ENCODE measurements around the gene LOXL3. TPM values are rescaled to one million over a fixed set of nuclear protein-coding genes. Genes with fewer than 3 reads are reported as not detected.

LOXL3 gene
- total and polyA plus RNA-seq, 2 of the 8 experiments (the other 6 are each of a cell fraction or from before 2014, with no cell fraction given), result 22.4 to 27.2 TPM

DNA sequence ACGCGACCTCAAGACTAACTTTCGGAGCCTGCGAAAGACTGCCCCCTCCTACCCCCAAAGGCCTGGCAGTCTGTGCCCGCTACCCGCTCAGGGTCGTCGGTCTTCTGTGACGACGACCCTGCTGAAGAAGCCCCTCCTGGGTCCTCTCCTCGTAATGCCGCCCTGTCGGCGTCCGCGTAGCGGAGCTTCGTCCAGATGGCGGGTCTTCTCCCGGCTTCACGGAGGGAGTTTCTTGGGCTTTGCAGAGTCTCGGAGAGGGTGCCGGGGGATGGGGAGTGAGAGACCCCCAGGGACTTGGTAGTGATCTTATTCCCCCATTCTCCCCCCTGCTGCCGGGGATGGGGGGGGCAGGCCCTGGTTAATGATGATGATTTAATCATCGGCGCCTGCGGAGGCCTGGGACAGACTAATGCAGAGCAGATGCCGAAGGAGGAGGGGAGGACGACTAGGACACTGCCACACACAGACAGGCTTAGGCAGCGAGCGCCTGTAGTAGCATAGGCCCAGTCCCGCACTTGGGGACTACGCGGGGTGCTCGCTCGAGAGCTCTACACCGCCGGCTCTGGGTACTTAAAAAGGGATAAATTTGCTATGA is 45.7 kb downstream of the LOXL3 start (continued):
- TF ChIP-seq, protein P1, sequence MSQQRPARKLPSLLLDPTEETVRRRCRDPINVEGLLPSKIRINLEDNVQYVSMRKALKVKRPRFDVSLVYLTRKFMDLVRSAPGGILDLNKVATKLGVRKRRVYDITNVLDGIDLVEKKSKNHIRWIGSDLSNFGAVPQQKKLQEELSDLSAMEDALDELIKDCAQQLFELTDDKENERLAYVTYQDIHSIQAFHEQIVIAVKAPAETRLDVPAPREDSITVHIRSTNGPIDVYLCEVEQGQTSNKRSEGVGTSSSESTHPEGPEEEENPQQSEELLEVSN (IDR thresholded peaks at IDR 0.05), result 0 out of 2 replicates have a peak, but pooled peaks have one; percentile 22
- TF ChIP-seq SIN3A (conservative IDR thresholded peaks at IDR 0.05 in 1 of 2, IDR thresholded peaks at IDR 0.05 in 1 of 2; ENCODE audit: low read depth in 1 of 2, low read length in 2 of 2), result 0 out of 4 replicates have a peak, but pooled peaks of 1 of the 2 experiments have one; percentile 12
- TF ChIP-seq TBP (IDR thresholded peaks at IDR 0.05; ENCODE audit: low read depth, low read length), result no peak
- no peak for TF ChIP-seq SRF (IDR thresholded peaks at IDR 0.05; ENCODE audit: low read depth, low read length)
- no peak for TF ChIP-seq KDM5A (IDR thresholded peaks at IDR 0.05; ENCODE audit: low read length)
- TF ChIP-seq EZH2 (IDR thresholded peaks at IDR 0.05; ENCODE audit: low read depth, low read length, severe bottlenecking), result no peak
